ENCODE measurements around the gene STRADB.

STRADB gene

DNA sequence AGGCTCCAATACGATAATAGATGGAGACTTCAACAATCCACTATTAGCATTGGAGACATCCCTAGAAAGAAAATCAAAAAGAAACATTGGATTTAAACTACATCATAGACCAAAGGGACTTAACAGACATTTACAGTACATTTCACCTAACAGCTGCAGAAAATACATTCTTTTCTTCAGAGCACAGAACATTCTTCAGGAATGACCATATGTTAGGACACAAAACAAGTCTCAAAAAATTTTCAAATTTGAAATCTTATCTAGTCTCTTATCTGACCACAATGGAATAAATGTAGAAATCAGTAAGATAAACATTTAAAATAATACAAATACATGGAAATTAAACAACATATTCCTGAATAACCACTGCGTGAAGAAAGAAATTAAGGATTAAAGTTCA lies 68.7 kb downstream of the STRADB start:
- Histone ChIP-seq H3K9ac (ENCODE audit: low read depth, low read length) (no peak overlapping the region), H3K36me3 (ENCODE audit: control insufficient read depth, insufficient read depth, low read length) (no peaks in the 10 kb centered on the region), H3K9me3 (ENCODE audit: control insufficient read depth, insufficient read depth, low read length) (no peaks in the 10 kb centered on the region), H3K4me1 (ENCODE audit: control insufficient read depth, insufficient read depth, low read length) (no peaks in the 10 kb centered on the region), H3K27me3 (ENCODE audit: control insufficient read depth, insufficient read depth, low read length) (no peaks in the 10 kb centered on the region), H3K4me3 (ENCODE audit: low read depth, low read length) (no peak overlapping the region)

- no peak overlapping the region for H3K4me3 ChIP-seq (ENCODE audit: low read depth, low read length)
- H3K4me1 ChIP-seq (ENCODE audit: control insufficient read depth, insufficient read depth, low read length), result no peaks in the 10 kb centered on the region
- no peaks in the 10 kb centered on the region for H3K9me3 ChIP-seq (ENCODE audit: control insufficient read depth, insufficient read depth, low read length)
- no peak overlapping the region for H3K9ac ChIP-seq (ENCODE audit: low read depth, low read length)
- H3K36me3 ChIP-seq (ENCODE audit: control insufficient read depth, insufficient read depth, low read length), result no peaks in the 10 kb centered on the region
- H3K27me3 ChIP-seq (ENCODE audit: control insufficient read depth, insufficient read depth, low read length), result no peaks in the 10 kb centered on the region
Observed at GRCh38 chr2:201522965-201523364, 71.4 kb downstream of the STRADB start.

DNA sequence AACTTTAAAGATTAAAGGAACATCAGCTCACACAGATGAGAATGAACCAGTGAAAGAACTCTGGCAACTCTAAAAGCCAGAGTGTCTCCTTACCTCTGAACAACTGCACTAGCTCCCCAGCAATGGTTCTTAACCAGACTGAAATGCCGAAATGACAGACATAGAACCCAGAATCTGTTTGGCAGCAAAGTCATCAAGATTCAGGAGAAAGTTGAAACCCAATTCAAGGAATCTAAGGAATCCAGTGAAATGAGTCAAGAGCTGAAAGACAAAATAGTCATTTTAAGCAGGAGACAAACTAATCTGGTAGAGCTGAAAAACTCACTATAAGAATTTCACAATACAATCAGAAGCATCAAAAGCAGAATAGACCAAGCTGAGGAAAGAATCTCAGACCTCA lies 72.0 kb downstream of the STRADB start:
- Histone ChIP-seq H3K36me3 (ENCODE audit: control insufficient read depth, insufficient read depth, low read length) (no peaks in the 10 kb centered on the region), H3K27me3 (ENCODE audit: control insufficient read depth, insufficient read depth, low read length) (no peaks in the 10 kb centered on the region), H3K4me3 (ENCODE audit: low read depth, low read length) (no peak overlapping the region), H3K9ac (ENCODE audit: low read depth, low read length) (no peak overlapping the region), H3K4me1 (ENCODE audit: control insufficient read depth, insufficient read depth, low read length) (no peaks in the 10 kb centered on the region), H3K9me3 (ENCODE audit: control insufficient read depth, insufficient read depth, low read length) (no peaks in the 10 kb centered on the region)

Measured in iPS-15b (cell line).